NCI-H748 (cell line): Measurements from ENCODE around the gene SP6.

ENCODE experiments used
- DNase-seq: peaks from one replicate; lab custom pipeline; 2025; ENCODE audit not compliant: unreplicated experiment; lab: John Stamatoyannopoulos, UW

Gene SP6

GRCh38 chr17:47850692-47851573 lies at the start of gene SP6:
Gene SP6 (minus strand): TSS chr17:47851163. CDS start chr17:47848429, 2,734 bp downstream.
- peak; percentile 85 for DNase-seq

GRCh38 chr17:47899643-47900042 lies 48.7 kb upstream of the SP6 start:
- no peak for DNase-seq

GRCh38 chr17:47898241-47898640 lies 47.3 kb upstream of the SP6 start:
- DNase-seq: no peak

GRCh38 chr17:47897561-47897960 lies 46.6 kb upstream of the SP6 start:
- no peak for DNase-seq

GRCh38 chr17:47896672-47897490 lies 45.9 kb upstream of the SP6 start:
- no peak for DNase-seq

GRCh38 chr17:47895856-47896671 lies 45.1 kb upstream of the SP6 start, which contains the start of gene SP2:
Gene SP2 (plus strand): TSS chr17:47896236. CDS start chr17:47896287, 51 bp downstream.
- peak; percentile 100 for DNase-seq

- DNase-seq: peak; percentile 53
Observed at GRCh38 chr17:47895347-47895855, 44.4 kb upstream of the SP6 start.

- no peak for DNase-seq
Observed at GRCh38 chr17:47894498-47895346, 43.8 kb upstream of the SP6 start.

- no peak for DNase-seq
Observed at GRCh38 chr17:47891545-47892088, 40.7 kb upstream of the SP6 start.

- DNase-seq: peak; percentile 85
Observed at GRCh38 chr17:47889734-47890529, 39.0 kb upstream of the SP6 start.

GRCh38 chr17:47888293-47888692 lies 37.3 kb upstream of the SP6 start:
- DNase-seq: no peak

- no peak for DNase-seq
Observed at GRCh38 chr17:47884905-47885730, 34.2 kb upstream of the SP6 start.

- no peak for DNase-seq
Observed at GRCh38 chr17:47884427-47884740, 33.4 kb upstream of the SP6 start.

- no peak for DNase-seq
Observed at GRCh38 chr17:47883589-47884426, 32.8 kb upstream of the SP6 start.

- no peak for DNase-seq
Observed at GRCh38 chr17:47882695-47883588, 32.0 kb upstream of the SP6 start.

- no peak for DNase-seq
Observed at GRCh38 chr17:47882247-47882646, 31.3 kb upstream of the SP6 start.
